ENCODE results near the gene CTNNA1.
A peak's percentile ranks its signal among the peaks of the same experiment; 100 is the strongest.

Gene CTNNA1

GRCh38 chr5:138721979-138722378 is 31.2 kb upstream of the CTNNA1 start:
- Histone ChIP-seq H3K27me3 (no peaks in the 10 kb centered on the region), H3K9me3 (no peaks in the 10 kb centered on the region), H3K4me3 (ENCODE audit: low read depth, low read length) (no peak overlapping the region), H3K36me3 (no peaks in the 10 kb centered on the region), H3K4me1 (no peaks in the 10 kb centered on the region)
- TF ChIP-seq CTCF (IDR thresholded peaks at IDR 0.05; ENCODE audit: low read depth, low read length), result no peak
- DNase-seq, result no peak

- H3K9me3 ChIP-seq, result no peaks in the 10 kb centered on the region
- H3K27me3 ChIP-seq, result no peaks in the 10 kb centered on the region
- no peak for DNase-seq
- H3K4me3 ChIP-seq (ENCODE audit: low read depth, low read length), result no peak overlapping the region
- H3K36me3 ChIP-seq, result no peaks in the 10 kb centered on the region
- TF ChIP-seq CTCF (IDR thresholded peaks at IDR 0.05; ENCODE audit: low read depth, low read length), result no peak
- no peaks in the 10 kb centered on the region for H3K4me1 ChIP-seq
These were observed 30.6 kb upstream of the CTNNA1 start for GRCh38 chr5:138722544-138723177.

GRCh38 chr5:138724470-138725146 is 28.6 kb upstream of the CTNNA1 start:
- Histone ChIP-seq H3K27me3 (no peaks in the 10 kb centered on the region), H3K9me3 (no peaks in the 10 kb centered on the region), H3K4me1 (no peaks in the 10 kb centered on the region), H3K36me3 (no peaks in the 10 kb centered on the region), H3K4me3 (ENCODE audit: low read depth, low read length) (no peak overlapping the region)
- DNase-seq, result peak; percentile 24
- TF ChIP-seq CTCF (IDR thresholded peaks at IDR 0.05; ENCODE audit: low read depth, low read length), result no peak

- no peaks in the 10 kb centered on the region for H3K27me3 ChIP-seq
- no peaks in the 10 kb centered on the region for H3K36me3 ChIP-seq
- H3K4me1 ChIP-seq, result no peaks in the 10 kb centered on the region
- no peak overlapping the region for H3K4me3 ChIP-seq (ENCODE audit: low read depth, low read length)
- H3K9me3 ChIP-seq, result no peaks in the 10 kb centered on the region
- TF ChIP-seq CTCF (IDR thresholded peaks at IDR 0.05; ENCODE audit: low read depth, low read length), result peak; percentile 50
- DNase-seq, result peak; percentile 51
These were observed 27.9 kb upstream of the CTNNA1 start for GRCh38 chr5:138725153-138725817.

GRCh38 chr5:138725818-138726416 is 27.3 kb upstream of the CTNNA1 start:
- no peaks in the 10 kb centered on the region for H3K9me3 ChIP-seq
- no peaks in the 10 kb centered on the region for H3K27me3 ChIP-seq
- H3K36me3 ChIP-seq, result no peaks in the 10 kb centered on the region
- DNase-seq, result no peak
- H3K4me1 ChIP-seq, result no peaks in the 10 kb centered on the region
- no peak overlapping the region for H3K4me3 ChIP-seq (ENCODE audit: low read depth, low read length)
- no peak for TF ChIP-seq CTCF (IDR thresholded peaks at IDR 0.05; ENCODE audit: low read depth, low read length)

All from BE2C (cell line).